HUES64 (cell line): Measurements from ENCODE around the gene GRAMD1B.
"Not testable (repeated sequence)": the region's sequence is repeated elsewhere in the genome, so short reads cannot be mapped to it uniquely, and the experiment has no call there.

Experiments used
- H3K27ac ChIP-seq: 2 replicates; pipeline ENCODE4 v1.7.0; 2013; ENCODE audit warnings: low read depth, low read length, inconsistent platforms
- H3K27me3 ChIP-seq: 2 replicates; pipeline ENCODE4 v1.6.1; 2013; ENCODE audit warnings: mild to moderate bottlenecking, low read length; ENCODE audit not compliant: insufficient read depth
- H3K36me3 ChIP-seq: 2 replicates; pipeline ENCODE4 v1.6.1; 2013; ENCODE audit warnings: mild to moderate bottlenecking, low read length; ENCODE audit not compliant: insufficient read depth
- H3K4me1 ChIP-seq: 2 replicates; pipeline ENCODE4 v1.6.1; 2013; ENCODE audit warnings: mild to moderate bottlenecking, low read length, moderate library complexity; ENCODE audit not compliant: insufficient read depth
- H3K4me3 ChIP-seq: 2 replicates; pipeline ENCODE4 v1.5.1; 2013; ENCODE audit warnings: mild to moderate bottlenecking, low read length, moderate library complexity
- H3K9ac ChIP-seq: 2 replicates; pipeline ENCODE4 v1.6.1; 2013; ENCODE audit warnings: mild to moderate bottlenecking, low read depth, low read length
- H3K9me3 ChIP-seq: 2 replicates; pipeline ENCODE4 v1.6.1; 2013; ENCODE audit warnings: low read depth, low read length; ENCODE audit not compliant: insufficient read depth
- WGBS: fragments of 150-250, 120-280 bp; methylation state at CpG from one replicate; pipeline ENCODE4 v1.1.7; 2013; ENCODE audit warnings: missing lambda C conversion rate; 5-methylcytosine and 5-hydroxymethylcytosine counted together

Gene GRAMD1B

GRCh38 chr11:123518496-123519054, 88.5 kb downstream of the GRAMD1B start:
- no peak overlapping the region for H3K4me3 ChIP-seq
- no peaks in the 10 kb centered on the region for H3K36me3 ChIP-seq
- WGBS: 84% methylated on average over 9 of the region's 9 CpGs
- no peak overlapping the region for H3K27ac ChIP-seq
- no peaks in the 10 kb centered on the region for H3K9me3 ChIP-seq
- no peak overlapping the region for H3K9ac ChIP-seq
- peaks cover 31% of the 10 kb centered on the region for H3K4me1 ChIP-seq
- H3K27me3 ChIP-seq: no peaks in the 10 kb centered on the region

GRCh38 chr11:123519055-123519796, 89.2 kb downstream of the GRAMD1B start:
- no peaks in the 10 kb centered on the region for H3K36me3 ChIP-seq
- no peak overlapping the region for H3K9ac ChIP-seq
- H3K4me1 ChIP-seq: peaks cover 31% of the 10 kb centered on the region
- H3K27ac ChIP-seq: peak overlapping the region; percentile 8
- H3K27me3 ChIP-seq: no peaks in the 10 kb centered on the region
- no peak overlapping the region for H3K4me3 ChIP-seq
- no peaks in the 10 kb centered on the region for H3K9me3 ChIP-seq
- 47% methylated on average over 11 of the region's 11 CpGs for WGBS

- Histone ChIP-seq H3K4me3 (no peak overlapping the region), H3K4me1 (peaks cover 33% of the 10 kb centered on the region), H3K27ac (peak overlapping the region; percentile 8), H3K9me3 (no peaks in the 10 kb centered on the region), H3K9ac (no peak overlapping the region), H3K27me3 (no peaks in the 10 kb centered on the region), H3K36me3 (no peaks in the 10 kb centered on the region)
- WGBS: 75% methylated on average over 7 of the region's 7 CpGs
Measured at GRCh38 chr11:123519797-123520193, 89.7 kb downstream of the GRAMD1B start.

DNA sequence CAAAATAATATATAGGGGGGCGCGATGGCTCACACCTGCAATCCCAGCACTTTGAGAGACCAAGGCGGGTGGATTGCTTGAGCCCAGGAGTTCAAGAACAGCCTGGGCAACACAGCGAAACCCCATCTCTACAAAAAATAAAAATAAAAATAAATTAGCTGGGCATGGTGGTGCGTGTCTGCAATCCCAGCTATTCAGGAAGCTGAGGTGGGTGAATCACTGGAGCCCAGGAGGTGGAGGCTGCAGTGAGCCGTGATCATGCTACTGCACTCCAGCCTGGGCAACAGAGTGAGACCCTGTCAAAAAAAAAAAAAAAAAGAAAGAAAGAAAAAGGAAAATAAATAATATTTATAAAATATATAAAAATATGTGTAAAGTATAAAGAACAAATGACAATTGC, 90.4 kb downstream of the GRAMD1B start:
- not testable (repeated sequence) for H3K36me3 ChIP-seq, H3K9ac ChIP-seq, H3K9me3 ChIP-seq, H3K27ac ChIP-seq, H3K27me3 ChIP-seq, H3K4me3 ChIP-seq
- 93% methylated on average over 6 of the region's 6 CpGs for WGBS
- peaks cover 40% of the 10 kb centered on the region for H3K4me1 ChIP-seq

DNA sequence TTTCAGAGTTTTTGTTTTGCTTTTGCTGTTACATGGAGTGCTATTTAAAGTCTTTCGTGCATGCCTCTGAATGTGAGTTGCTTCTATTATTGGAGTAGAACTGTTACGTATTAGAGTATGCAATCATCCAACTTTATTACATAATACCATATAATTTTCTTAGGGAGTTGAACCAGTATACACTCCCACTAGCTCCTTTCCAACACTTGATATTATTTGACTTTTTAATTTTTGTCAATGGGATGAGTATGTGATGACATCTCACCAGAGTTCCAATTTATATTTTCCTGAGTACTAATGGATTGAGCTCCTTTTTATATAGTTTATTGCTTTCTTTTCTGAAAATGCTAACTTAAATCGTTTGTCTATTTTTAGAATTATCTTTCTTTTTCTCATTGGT, 90.9 kb downstream of the GRAMD1B start:
- H3K9me3 ChIP-seq: no peaks in the 10 kb centered on the region
- no peak overlapping the region for H3K9ac ChIP-seq
- H3K4me1 ChIP-seq: peaks cover 45% of the 10 kb centered on the region
- WGBS: 80% methylated on average over 1 of the region's 3 CpGs
- H3K36me3 ChIP-seq: no peaks in the 10 kb centered on the region
- H3K27ac ChIP-seq: no peak overlapping the region
- H3K4me3 ChIP-seq: no peak overlapping the region
- no peaks in the 10 kb centered on the region for H3K27me3 ChIP-seq

GRCh38 chr11:123521930-123522329, 91.9 kb downstream of the GRAMD1B start:
- H3K4me1 ChIP-seq: peaks cover 50% of the 10 kb centered on the region
- H3K9ac ChIP-seq: no peak overlapping the region
- H3K9me3 ChIP-seq: no peaks in the 10 kb centered on the region
- H3K4me3 ChIP-seq: no peak overlapping the region
- H3K36me3 ChIP-seq: no peaks in the 10 kb centered on the region
- H3K27me3 ChIP-seq: no peaks in the 10 kb centered on the region
- 96% methylated on average over 3 of the region's 3 CpGs for WGBS
- H3K27ac ChIP-seq: no peak overlapping the region

DNA sequence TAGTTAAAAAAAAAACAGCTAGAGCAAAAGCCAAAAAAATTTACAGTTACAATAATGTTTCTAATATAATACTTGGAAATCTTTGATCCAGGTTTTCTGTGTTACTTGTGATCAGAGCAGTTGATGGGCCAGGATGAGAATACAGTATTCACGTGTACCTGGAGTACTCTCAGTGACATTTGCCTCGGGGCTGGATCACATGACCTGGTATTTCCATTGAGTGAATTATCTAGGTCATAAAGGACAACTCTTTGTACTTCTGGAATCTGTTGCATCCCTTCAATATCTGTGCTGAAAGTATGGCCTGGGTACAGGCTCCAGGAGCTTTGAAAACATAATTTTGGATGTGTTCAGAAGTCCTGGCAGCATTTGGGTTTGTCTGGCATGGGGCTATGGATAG, 93.5 kb downstream of the GRAMD1B start:
- no peak overlapping the region for H3K27ac ChIP-seq
- 86% methylated on average over 2 of the region's 2 CpGs for WGBS
- no peaks in the 10 kb centered on the region for H3K36me3 ChIP-seq
- H3K27me3 ChIP-seq: no peaks in the 10 kb centered on the region
- peaks cover 41% of the 10 kb centered on the region for H3K4me1 ChIP-seq
- no peak overlapping the region for H3K4me3 ChIP-seq
- no peak overlapping the region for H3K9ac ChIP-seq
- no peaks in the 10 kb centered on the region for H3K9me3 ChIP-seq

DNA sequence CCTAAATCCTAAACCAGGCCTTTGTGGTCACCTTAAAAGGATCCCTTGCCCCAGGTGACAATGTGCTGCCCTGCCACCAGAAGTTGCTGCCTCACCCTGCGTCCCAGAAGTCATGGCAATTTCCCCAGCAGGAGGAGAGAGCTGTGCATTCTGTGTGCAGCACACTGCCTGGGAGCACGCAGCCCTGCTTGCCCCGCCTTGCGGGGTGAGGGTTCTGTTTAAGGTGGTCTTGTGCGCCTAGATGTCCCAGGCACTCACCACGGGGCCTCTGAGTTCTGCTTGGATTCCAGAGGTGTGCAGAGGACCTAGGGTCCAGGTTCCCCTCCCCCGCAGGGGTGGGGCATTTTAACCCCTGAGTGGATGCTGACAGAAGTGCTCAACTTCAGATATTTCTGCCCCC, 95.0 kb downstream of the GRAMD1B start:
- Histone ChIP-seq H3K9ac (no peak overlapping the region), H3K27me3 (no peaks in the 10 kb centered on the region), H3K9me3 (no peaks in the 10 kb centered on the region), H3K36me3 (no peaks in the 10 kb centered on the region), H3K4me1 (peaks cover 25% of the 10 kb centered on the region), H3K4me3 (no peak overlapping the region; the same call in 1 of the 2 replicates), H3K27ac (no peak overlapping the region)
- 64% methylated on average over 7 of the region's 7 CpGs for WGBS

DNA sequence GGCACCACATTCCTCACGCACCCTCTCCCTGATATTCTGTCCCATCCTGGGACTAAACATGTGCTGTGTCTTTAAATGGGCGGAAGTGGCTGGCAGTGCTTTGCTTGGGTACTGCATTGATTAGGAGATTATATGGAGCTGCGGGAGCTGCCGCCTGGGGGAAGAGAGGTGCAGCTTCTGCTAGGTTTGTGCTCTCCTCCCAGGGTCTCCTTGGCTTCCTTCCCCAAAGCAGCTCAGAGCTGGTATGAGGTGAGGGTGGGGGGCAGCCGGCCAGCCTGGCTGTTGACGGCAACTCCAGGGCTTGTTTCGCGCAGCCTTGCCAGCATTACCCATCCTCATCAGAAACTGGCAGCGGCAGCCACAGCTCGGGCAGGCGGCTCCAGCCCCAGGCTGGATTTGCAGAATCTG, 95.4 kb downstream of the GRAMD1B start:
- Histone ChIP-seq H3K36me3 (no peaks in the 10 kb centered on the region), H3K27me3 (no peaks in the 10 kb centered on the region), H3K27ac (no peak overlapping the region; the same call in 1 of the 2 replicates), H3K4me1 (peaks cover 25% of the 10 kb centered on the region), H3K9ac (no peak overlapping the region), H3K9me3 (no peaks in the 10 kb centered on the region), H3K4me3 (no peak overlapping the region; the same call in 1 of the 2 replicates)
- 77% methylated on average over 11 of the region's 11 CpGs for WGBS

- Histone ChIP-seq H3K9ac (no peak overlapping the region), H3K4me3 (no peak overlapping the region), H3K4me1 (peaks cover 32% of the 10 kb centered on the region), H3K27ac (no peak overlapping the region; the same call in 1 of the 2 replicates), H3K36me3 (no peaks in the 10 kb centered on the region), H3K9me3 (no peaks in the 10 kb centered on the region), H3K27me3 (no peaks in the 10 kb centered on the region)
- WGBS: 87% methylated on average over 20 of the region's 22 CpGs
Measured at GRCh38 chr11:123526027-123526805, 96.1 kb downstream of the GRAMD1B start.

DNA sequence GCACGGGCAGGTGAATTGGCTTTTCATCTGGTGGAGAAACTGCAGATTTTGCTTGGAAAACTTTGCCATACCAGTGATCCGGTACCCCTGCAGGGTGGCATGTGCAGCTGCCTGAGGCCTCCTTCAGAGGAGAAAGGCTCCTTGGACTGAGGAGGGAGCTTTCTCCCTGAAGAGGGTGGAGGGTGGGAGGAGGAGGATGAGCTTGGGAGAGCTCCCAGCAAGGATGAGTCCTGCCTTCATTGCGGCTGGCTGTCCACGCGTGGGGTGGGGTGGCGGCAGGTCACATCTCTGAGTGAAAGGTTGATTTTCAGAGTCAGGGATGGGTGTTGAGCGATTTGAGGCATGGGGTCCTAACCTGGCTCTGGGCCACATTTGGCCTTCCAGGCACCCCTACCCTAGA, 96.8 kb downstream of the GRAMD1B start:
- H3K27me3 ChIP-seq: no peaks in the 10 kb centered on the region
- 81% methylated on average over 7 of the region's 7 CpGs for WGBS
- H3K4me3 ChIP-seq: no peak overlapping the region
- no peaks in the 10 kb centered on the region for H3K36me3 ChIP-seq
- no peak overlapping the region for H3K27ac ChIP-seq
- H3K9ac ChIP-seq: no peak overlapping the region
- peaks cover 30% of the 10 kb centered on the region for H3K4me1 ChIP-seq
- H3K9me3 ChIP-seq: no peaks in the 10 kb centered on the region
